Measurements from ENCODE around the gene ABLIM2. TPM values are rescaled to one million over a fixed set of nuclear protein-coding genes. Genes with fewer than 3 reads are reported as not detected.

Gene ABLIM2
- total and polyA plus RNA-seq, 2 of the 13 experiments (the other 11 are each of a cell fraction or from before 2014, with no cell fraction given): 0.20 to 0.37 TPM

- BruUV-seq (replicated peaks): no TSS peak
- DNase-seq (ENCODE audit: low spot score): peak; percentile 15
- TF ChIP-seq TFDP2 (CRISPR knock-in tag; IDR thresholded peaks at IDR 0.05): no peak
- peak; percentile 30; the same call in 1 of the 2 replicates for TF ChIP-seq TFE3 (CRISPR knock-in tag; IDR thresholded peaks at IDR 0.05)
- TF ChIP-seq HMG20A (CRISPR knock-in tag; IDR thresholded peaks at IDR 0.05; ENCODE audit: borderline replicate concordance): peak; percentile 49; the same call in 1 of the 2 replicates
- no peak for TF ChIP-seq MTA3 (CRISPR knock-in tag; IDR thresholded peaks at IDR 0.05)
- no peak for TF ChIP-seq ZBTB20 (CRISPR knock-in tag; IDR thresholded peaks at IDR 0.05; ENCODE audit: borderline replicate concordance, low read depth)
- H3K79me2 ChIP-seq (ENCODE audit: insufficient read depth, low read length): no peaks in the 10 kb centered on the region
- no peak; the same call in 2 of the 3 replicates for ATAC-seq
- no peak overlapping the region for H2AFZ ChIP-seq (ENCODE audit: low read length)
- no peak overlapping the region for H3K9ac ChIP-seq (ENCODE audit: insufficient read depth, low read depth, low read length)
- 32% methylated on average over 16 of the region's 23 CpGs for WGBS (ENCODE audit: low lambda C conversion rate)
- H3K36me3 ChIP-seq (replicated peaks in 1 of 2; ENCODE audit: control insufficient read depth in 1 of 2, insufficient read depth in 2 of 2, low read length in 2 of 2): no peaks in the 10 kb centered on the region
- H3K4me3 ChIP-seq (replicated peaks in 1 of 3; ENCODE audit: insufficient read depth in 1 of 3, low read depth in 2 of 3, low read length in 3 of 3): no peak overlapping the region
- H3K4me1 ChIP-seq (ENCODE audit: insufficient read depth, low read length): no peaks in the 10 kb centered on the region; the same call in 1 of the 2 replicates
- CTCF ChIA-PET (ENCODE audit: low intra/inter-chr PET ratio, low total read pairs): no interaction called here
- no peak for FAIRE-seq
- H4K20me1 ChIP-seq (ENCODE audit: insufficient read depth, low read length): no peaks in the 10 kb centered on the region
- no peak overlapping the region for H3K27ac ChIP-seq (ENCODE audit: extremely low read length, insufficient read depth, low read length)
- POLR2A ChIA-PET: no interaction called here
- H3K9me3 ChIP-seq (ENCODE audit: low read length): no peaks in the 10 kb centered on the region
- intact Hi-C loops (cut with micrococcal nuclease; ENCODE audit: unreplicated experiment) (no loop called here), in situ Hi-C loops (cut with HindIII; ENCODE audit: extremely low pct_ligation_motif_present, low pct_unique_long_range_greater_than_20kb) (no loop called here)
- no peak overlapping the region for H3K4me2 ChIP-seq (ENCODE audit: low read depth, low read length)
- peaks cover 8 to 44% of the 10 kb centered on the region in 2 experiments; a peak in 3 of 5 replicates for H3K27me3 ChIP-seq (ENCODE audit: control insufficient read depth in 1 of 2, insufficient read depth in 2 of 2, low read length in 2 of 2)
Observed at GRCh38 chr4:8101213-8102075, 57.2 kb downstream of the ABLIM2 start.

Data from HepG2 (cell line).